Epidermal melanocyte (primary cell): ENCODE data around the gene TPK1.
"Not testable (repeated sequence)": the region's sequence is repeated elsewhere in the genome, so short reads cannot be mapped to it uniquely, and the experiment has no call there.

Experiments
- DNase-seq: peaks from one replicate; pipeline ENCODE4 v3.0.0; 2011; ENCODE audit warnings: low spot score; ENCODE audit not compliant: insufficient read length

Gene TPK1

GRCh38 chr7:144777889-144778288 lies 58.0 kb downstream of the TPK1 start:
- DNase-seq = not testable (repeated sequence)

- no peak for DNase-seq
Measured at GRCh38 chr7:144777005-144777839, 58.6 kb downstream of the TPK1 start.

DNA sequence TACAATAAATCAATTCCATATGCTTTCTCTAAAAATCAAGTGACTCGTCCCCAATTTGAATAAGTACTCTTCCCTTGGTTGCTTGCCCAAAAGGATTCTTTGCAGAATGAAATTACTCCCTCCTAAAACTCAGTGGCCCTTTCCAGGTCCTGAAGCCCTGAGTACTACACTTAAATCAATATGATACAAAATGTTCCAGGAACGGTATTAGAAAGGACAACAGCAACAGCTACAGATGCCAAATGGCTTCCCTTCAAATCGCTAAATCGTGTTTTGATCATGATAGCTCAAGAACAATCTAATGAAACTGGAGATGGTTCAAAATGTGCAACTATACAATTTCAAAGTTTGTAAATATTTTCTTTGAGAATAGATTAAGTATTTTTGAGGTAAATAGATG lies 59.4 kb downstream of the TPK1 start:
- DNase-seq = no peak

DNA sequence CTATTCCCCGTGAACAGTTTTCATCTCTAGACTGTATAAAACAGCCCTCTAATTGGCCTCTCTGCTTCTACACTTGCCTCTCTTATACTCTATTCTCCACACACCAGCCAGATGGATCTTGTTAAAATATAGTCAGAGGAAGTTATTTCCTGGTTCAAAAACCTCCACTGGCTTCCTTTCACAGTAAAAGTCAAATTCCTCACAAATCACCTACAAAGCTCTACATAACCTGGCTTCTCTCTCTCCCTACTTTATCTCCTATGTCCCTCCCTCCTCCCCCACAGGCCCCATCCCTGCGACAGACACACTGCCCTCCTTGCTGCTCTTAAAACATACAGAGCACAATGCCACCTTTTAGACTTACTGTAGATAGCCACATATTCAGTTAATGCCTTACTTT lies 60.1 kb downstream of the TPK1 start:
- DNase-seq = no peak

- DNase-seq = no peak
Measured at GRCh38 chr7:144771927-144772326, 63.9 kb downstream of the TPK1 start.

- DNase-seq = no peak
Measured at GRCh38 chr7:144771174-144771573, 64.7 kb downstream of the TPK1 start.

DNA sequence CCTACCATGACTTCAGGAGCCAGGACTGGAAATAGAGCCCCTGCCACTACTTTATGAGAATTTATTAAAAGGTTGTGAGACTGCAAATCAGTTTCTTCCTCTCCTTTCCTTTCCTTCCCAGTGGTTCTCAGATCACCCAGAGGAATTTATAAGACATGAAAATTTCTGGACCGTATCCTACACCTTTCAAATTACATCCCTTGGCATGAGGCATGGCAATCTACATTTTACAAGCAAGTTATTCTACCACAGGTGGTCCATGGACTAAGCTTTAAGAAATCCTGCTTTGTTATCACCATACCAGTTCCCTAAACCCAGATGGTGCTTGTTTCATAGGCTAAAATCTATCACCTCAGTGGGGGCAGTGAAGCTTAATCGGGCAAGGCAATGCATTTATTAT lies 66.5 kb downstream of the TPK1 start:
- DNase-seq = no peak

DNA sequence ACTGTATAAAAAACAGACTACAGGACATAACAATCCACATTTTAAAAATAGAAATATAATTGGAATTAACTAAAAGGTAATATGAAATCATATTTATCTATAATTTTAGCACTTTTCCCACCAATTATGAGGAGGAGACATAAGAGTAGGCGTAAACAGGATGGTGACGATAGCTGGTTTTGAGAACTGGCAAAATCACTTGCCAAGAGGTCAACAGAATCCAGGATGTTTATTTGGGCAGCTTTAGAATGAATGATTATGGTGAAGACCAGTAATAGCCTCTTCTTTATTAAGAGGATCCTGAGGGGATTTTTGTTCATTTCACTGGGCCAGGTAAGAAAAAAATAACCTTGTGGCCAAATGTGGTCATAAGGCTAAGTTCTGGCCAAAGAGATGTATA lies 67.2 kb downstream of the TPK1 start:
- DNase-seq = no peak

DNA sequence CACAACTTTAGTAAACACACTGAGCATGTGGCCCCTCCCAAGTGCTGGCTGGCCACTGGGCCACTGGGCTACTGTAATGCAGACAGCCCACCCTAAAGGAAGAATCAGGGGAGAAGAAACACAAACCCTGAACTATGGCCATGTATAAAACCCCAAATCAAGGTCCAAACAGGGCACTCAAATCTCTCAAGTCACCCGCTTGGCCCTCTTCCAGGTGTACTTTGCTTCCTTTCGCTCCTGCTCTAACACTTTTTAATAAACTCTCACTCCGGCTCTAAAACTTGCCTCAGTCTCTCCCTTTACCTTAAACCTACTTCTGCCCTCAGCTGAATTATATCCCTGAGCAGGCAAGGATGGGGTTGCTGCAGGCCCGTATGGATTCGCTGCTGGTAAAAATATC lies 72.6 kb downstream of the TPK1 start:
- DNase-seq = no peak

- DNase-seq = no peak
Measured at GRCh38 chr7:144762853-144763252, 73.0 kb downstream of the TPK1 start.

GRCh38 chr7:144761493-144761892 lies 74.4 kb downstream of the TPK1 start:
- no peak for DNase-seq

- DNase-seq = no peak
Measured at GRCh38 chr7:144759653-144760052, 76.2 kb downstream of the TPK1 start.

DNA sequence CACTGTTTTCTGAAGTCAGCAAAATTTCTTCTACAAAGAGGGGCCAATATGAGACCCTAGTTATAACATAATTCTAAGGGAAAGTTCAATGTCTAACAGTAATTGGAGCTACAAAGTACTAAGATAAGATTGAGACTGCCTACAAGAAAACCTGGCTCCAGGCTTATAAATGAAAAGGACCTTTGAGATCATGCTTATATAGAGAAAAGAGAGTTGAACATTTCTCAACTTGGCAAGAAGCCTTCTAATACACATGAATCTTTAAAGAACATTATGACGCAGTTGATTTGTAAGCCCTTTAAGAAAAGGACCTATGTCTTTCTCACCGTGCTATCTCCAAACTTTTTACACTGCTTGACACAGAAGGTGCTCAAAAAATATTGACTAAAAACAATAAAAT lies 87.9 kb downstream of the TPK1 start:
- no peak for DNase-seq

DNA sequence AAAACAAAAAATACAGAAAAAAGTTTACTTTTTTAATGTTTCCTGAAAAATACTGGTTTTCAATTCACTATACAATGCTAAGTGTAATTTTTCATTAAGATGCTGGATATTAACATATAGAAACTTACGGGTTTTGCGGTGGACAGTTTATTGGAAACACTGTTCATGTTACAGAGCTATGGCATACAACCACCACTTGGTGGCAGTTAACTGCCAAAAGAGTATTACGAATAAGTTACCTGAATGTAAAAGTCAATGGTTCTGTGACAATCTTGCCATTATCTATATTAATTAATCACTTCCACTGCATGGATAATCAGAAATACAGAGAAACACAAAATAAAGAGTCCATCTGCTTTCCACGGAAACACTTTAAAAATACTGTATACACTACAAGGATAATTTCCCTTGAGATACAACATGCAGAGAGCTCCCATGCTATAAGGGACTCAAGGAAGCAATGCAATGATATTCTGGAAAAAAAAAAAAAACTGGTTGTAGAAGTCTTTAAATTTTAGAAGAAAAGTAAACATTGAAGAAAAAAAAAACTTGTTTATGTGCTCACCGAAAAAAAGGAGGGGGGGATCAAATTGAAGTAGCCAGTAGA lies 97.0 kb downstream of the TPK1 start:
- DNase-seq = no peak

DNA sequence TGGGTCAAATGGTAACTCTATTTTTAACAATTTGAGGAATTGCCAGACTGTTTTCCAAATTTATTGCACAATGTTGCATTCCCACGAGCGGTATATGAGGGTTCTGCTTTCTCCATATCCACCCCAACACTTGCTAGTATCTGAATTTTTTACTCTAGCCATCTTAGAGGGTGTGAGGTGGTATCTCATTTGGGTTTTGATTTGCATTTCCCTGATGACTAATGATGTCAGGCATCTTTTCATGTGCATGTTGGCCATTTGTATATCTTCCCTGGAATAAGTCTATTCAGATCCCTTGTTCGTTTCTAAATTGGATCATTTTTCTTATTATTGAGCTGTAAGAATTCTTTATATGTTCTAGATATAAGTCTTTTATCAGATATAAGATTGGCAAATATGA lies 97.7 kb downstream of the TPK1 start:
- no peak for DNase-seq

GRCh38 chr7:144736880-144737493 lies 98.9 kb downstream of the TPK1 start:
- DNase-seq = no peak

DNA sequence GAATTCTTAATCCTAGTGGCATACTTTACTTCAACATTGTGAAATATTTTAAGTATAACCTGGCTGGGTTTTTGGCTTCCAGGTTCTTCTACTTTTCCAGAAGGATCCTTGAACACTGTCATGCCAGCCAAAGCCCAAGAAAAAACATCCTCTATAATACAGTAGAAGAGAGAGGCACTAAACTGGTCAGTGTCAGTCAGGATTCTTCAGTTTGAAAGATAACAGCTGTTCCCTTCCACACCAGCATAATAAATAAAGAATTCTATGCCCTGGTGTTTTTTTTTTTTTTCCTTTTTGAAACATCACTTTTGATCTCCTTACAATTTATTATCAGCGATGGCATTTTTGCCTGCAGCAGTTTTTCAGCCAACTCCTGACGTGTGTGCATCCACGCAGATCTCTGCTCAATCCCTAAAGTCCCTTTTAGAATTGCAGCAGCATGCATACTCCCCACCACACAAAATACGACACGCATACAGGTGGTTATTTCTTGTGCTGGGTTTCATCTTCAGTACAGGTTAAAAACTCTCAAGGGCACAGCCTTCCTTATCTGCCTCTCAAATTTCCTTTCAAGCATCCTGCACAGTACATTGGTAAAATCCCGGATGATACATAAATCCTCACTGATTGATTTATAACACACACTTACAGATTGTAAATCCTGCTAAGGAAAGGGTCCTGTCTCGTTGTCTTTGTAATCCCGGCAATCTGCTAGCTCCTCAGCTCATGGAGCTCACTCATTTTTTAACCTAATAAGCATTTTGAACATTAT lies 100.2 kb downstream of the TPK1 start:
- no peak for DNase-seq

DNA sequence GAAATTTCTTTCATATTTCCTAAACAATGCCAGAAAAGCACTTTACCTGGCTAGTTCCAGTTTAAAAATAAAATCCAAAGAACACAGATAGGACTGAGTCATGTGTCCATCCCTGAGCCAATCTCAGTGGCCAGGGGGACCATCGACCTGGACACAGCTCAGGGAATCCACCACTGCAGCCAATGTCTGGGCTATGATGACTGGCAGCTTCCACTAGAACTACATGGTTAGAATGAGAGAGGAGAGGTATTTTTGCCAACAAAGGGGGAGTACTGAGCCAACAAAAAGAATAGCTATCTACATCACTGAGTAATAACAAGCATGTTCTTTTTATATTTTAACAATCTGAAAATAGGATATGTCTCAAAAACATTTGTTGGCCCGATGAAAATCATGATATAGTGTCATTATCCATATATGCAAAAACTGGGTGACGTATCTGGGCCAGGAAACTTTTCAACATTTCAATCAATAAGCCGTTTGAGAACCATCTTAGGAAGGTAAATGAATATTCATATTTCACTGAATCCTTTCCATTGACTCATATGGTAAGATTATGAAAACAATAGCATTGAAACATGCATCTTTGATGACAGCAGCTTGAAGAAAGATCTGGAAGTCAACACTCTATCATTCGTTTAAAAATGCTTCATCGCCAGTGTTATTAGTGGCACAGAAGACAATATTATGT lies 104.0 kb downstream of the TPK1 start:
- no peak for DNase-seq

DNA sequence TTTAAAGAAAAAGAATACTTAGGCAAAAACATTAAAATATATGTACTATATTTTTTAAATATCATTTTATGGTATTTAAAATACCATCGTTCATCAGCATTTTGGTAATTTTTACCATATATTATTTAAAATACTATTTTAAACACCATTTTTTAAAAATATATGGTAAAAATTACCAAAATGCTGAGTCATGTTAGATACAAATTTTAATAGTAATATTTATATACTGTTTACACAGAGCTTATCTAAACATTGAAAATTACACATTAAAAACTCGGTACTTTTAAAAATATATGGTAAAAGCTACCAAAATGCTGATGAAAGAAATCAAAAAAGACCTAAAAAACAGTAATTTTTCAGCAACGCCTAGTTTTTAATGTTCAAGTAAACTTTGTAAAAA lies 105.6 kb downstream of the TPK1 start:
- DNase-seq = no peak

DNA sequence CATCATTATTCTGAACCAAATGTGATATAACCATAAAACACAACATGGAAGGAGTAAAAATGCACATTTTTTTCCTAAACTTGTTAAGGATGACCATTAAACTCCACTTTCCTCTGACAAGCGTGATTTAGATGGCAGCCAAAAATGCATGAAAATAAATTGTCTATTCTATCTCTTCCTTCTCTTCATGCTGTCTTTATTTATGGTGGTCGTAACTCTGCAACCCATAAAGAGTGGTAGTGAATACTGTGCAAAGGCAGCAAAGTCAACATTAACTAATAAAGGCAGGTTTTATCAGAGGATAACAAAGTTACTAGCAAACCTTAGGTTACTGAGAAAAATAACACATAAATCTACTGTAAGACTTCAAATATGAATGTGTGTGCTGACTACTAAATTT lies 106.6 kb downstream of the TPK1 start:
- no peak for DNase-seq

DNA sequence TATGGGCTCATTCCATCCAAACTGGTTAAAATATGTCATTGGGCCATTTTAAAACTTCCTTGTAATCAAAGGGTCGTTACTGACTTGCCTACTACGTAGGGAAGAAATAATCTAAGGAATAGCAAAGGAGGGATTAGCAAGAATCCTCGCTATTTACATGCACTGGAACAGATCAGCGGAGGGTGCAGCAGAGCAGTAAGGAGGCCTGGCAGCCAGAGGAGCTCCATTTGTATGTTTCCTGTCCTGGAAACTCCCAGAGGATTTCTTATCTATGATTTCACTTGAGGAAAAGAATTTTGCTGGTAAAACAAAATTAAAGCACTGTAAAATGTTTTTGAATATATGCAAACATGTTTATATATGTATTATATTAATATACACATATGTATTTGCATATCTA lies 107.3 kb downstream of the TPK1 start:
- no peak for DNase-seq
